Hepatocyte (in vitro differentiated cells): ENCODE measurements around the gene BCLAF1. TPM values are rescaled to one million over a fixed set of nuclear protein-coding genes. Genes with fewer than 3 reads are reported as not detected.

Experiments
- DNase-seq: peaks from one replicate; pipeline ENCODE4 v3.0.0-alpha.2; 2016; ENCODE audit warnings: low spot score
- H2AFZ ChIP-seq: fragments of 200-600 bp; sonication (generic); 2 replicates; pipeline ENCODE4 v1.6.0; 2016; ENCODE audit warnings: antibody characterized with exemption, mild to moderate bottlenecking
- H3K27ac ChIP-seq: fragments of 200-600 bp; sonication (generic); 2 replicates; pipeline ENCODE4 v1.5.1; 2016; ENCODE audit warnings: mild to moderate bottlenecking
- H3K27me3 ChIP-seq: fragments of 200-600 bp; sonication (generic); 2 replicates; pipeline ENCODE4 v1.6.1; 2016
- H3K36me3 ChIP-seq: fragments of 200-600 bp; sonication (generic); replicated peaks from 2 replicates; pipeline ENCODE4 v1.5.1; 2016; ENCODE audit warnings: low read depth; ENCODE audit not compliant: insufficient read depth
- H3K4me1 ChIP-seq: fragments of 200-600 bp; sonication (generic); 2 replicates; pipeline ENCODE4 v1.5.1; 2016; ENCODE audit warnings: mild to moderate bottlenecking, moderate library complexity; ENCODE audit not compliant: insufficient read depth
- H3K4me2 ChIP-seq: fragments of 200-600 bp; sonication (generic); 2 replicates; pipeline ENCODE4 v1.6.0; 2016
- H3K4me3 ChIP-seq: fragments of 200-600 bp; sonication (generic); 2 replicates; pipeline ENCODE4 v1.5.1; 2016; ENCODE audit warnings: mild to moderate bottlenecking
- H3K79me2 ChIP-seq: fragments of 200-600 bp; sonication (generic); 2 replicates; pipeline ENCODE4 v1.6.0; 2017; ENCODE audit warnings: mild to moderate bottlenecking
- H3K9me2 ChIP-seq: fragments of 200-600 bp; sonication (generic); replicated peaks from 2 replicates; pipeline ENCODE4 v1.6.0; 2017; ENCODE audit warnings: mild to moderate bottlenecking; ENCODE audit not compliant: insufficient read depth
- H3K9me3 ChIP-seq: fragments of 200-600 bp; sonication (generic); 2 replicates; pipeline ENCODE4 v1.5.1; 2016; ENCODE audit warnings: low read depth, mild to moderate bottlenecking
- H4K20me1 ChIP-seq: fragments of 200-600 bp; sonication (generic); 2 replicates; pipeline ENCODE4 v1.6.0; 2016; ENCODE audit warnings: mild to moderate bottlenecking; ENCODE audit not compliant: insufficient read depth, poor library complexity, severe bottlenecking
- EZH2 ChIP-seq: fragments of 200-600 bp; sonication (generic); IDR thresholded peaks from 2 replicates; pipeline ENCODE4 v1.6.1; 2016; ENCODE audit warnings: antibody characterized with exemption, mild to moderate bottlenecking, borderline replicate concordance
- EZH2phosphoT487 ChIP-seq: fragments of 200-600 bp; sonication (generic); IDR thresholded peaks from one replicate; pipeline ENCODE4 v1.6.1; 2018; ENCODE audit warnings: antibody characterized with exemption, mild to moderate bottlenecking, low read depth, moderate library complexity; ENCODE audit not compliant: unreplicated experiment, severe bottlenecking
- WGBS: methylation state at CpG from one replicate; pipeline ENCODE4 v1.1.6; 2016; ENCODE audit warnings: low lambda C conversion rate; ENCODE audit errors: missing lambda C conversion rate; 5-methylcytosine and 5-hydroxymethylcytosine counted together
- polyA plus RNA-seq: library from polyadenylated mRNA; unstranded; fragments of >200 nt; fragmentation: Nextera tagmentation; extraction: Ambion mirVana; gene quantifications from 2 replicates; pipeline ENCODE4 v1.2.1, GENCODE V29; 2016
- total RNA-seq: library from RNA; depleted of rRNA; stranded (reverse); fragments of >200 nt; gene quantifications from 2 replicates; pipeline ENCODE4 v1.2.3, GENCODE V29; 2014
- TF ChIP-seq, protein P1 (sequence below): fragments of 200-600 bp; sonication (generic); IDR thresholded peaks from 2 replicates; pipeline ENCODE4 v1.5.1; 2016; ENCODE audit warnings: antibody characterized with exemption, mild to moderate bottlenecking; ENCODE audit not compliant: poor library complexity

BCLAF1 gene
- total and polyA plus RNA-seq, 2 experiments from 2014 or later = 58.2 to 154 TPM

DNA sequence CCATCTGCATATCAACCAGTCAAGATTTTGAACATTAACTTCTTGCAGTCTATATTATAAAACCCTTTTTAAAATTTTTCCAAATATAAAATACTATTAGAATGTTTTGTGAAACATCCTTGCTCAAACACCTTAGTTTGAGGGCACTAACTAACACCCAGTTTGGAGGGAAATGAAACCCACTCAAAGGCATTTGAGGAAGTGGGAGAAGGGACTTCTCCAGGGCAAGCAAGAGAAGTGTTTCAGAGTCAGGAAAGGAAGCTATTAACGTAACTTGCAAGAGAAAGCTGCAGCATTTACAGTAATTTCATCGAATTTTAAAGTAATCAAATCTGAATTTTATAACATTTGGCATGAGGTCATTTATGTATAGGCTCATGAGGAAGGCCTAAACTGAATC, 60.8 kb downstream of the BCLAF1 start:
- no peaks in the 10 kb centered on the region for H3K79me2 ChIP-seq
- DNase-seq = no peak
- 85% methylated on average over 2 of the region's 2 CpGs for WGBS
- no peaks in the 10 kb centered on the region for H3K9me3 ChIP-seq
- H3K36me3 ChIP-seq = no peaks in the 10 kb centered on the region
- no peaks in the 10 kb centered on the region for H4K20me1 ChIP-seq
- peaks cover 21% of the 10 kb centered on the region for H3K4me1 ChIP-seq
- no peak overlapping the region for H3K27ac ChIP-seq
- H3K9me2 ChIP-seq = no peaks in the 10 kb centered on the region
- H3K4me3 ChIP-seq = no peak overlapping the region
- TF ChIP-seq EZH2phosphoT487 (no peak), EZH2 (no peak)
- TF ChIP-seq, protein P1, sequence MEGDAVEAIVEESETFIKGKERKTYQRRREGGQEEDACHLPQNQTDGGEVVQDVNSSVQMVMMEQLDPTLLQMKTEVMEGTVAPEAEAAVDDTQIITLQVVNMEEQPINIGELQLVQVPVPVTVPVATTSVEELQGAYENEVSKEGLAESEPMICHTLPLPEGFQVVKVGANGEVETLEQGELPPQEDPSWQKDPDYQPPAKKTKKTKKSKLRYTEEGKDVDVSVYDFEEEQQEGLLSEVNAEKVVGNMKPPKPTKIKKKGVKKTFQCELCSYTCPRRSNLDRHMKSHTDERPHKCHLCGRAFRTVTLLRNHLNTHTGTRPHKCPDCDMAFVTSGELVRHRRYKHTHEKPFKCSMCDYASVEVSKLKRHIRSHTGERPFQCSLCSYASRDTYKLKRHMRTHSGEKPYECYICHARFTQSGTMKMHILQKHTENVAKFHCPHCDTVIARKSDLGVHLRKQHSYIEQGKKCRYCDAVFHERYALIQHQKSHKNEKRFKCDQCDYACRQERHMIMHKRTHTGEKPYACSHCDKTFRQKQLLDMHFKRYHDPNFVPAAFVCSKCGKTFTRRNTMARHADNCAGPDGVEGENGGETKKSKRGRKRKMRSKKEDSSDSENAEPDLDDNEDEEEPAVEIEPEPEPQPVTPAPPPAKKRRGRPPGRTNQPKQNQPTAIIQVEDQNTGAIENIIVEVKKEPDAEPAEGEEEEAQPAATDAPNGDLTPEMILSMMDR = no peak
- H3K27me3 ChIP-seq = no peaks in the 10 kb centered on the region
- no peak overlapping the region for H2AFZ ChIP-seq
- H3K4me2 ChIP-seq = no peak overlapping the region

DNA sequence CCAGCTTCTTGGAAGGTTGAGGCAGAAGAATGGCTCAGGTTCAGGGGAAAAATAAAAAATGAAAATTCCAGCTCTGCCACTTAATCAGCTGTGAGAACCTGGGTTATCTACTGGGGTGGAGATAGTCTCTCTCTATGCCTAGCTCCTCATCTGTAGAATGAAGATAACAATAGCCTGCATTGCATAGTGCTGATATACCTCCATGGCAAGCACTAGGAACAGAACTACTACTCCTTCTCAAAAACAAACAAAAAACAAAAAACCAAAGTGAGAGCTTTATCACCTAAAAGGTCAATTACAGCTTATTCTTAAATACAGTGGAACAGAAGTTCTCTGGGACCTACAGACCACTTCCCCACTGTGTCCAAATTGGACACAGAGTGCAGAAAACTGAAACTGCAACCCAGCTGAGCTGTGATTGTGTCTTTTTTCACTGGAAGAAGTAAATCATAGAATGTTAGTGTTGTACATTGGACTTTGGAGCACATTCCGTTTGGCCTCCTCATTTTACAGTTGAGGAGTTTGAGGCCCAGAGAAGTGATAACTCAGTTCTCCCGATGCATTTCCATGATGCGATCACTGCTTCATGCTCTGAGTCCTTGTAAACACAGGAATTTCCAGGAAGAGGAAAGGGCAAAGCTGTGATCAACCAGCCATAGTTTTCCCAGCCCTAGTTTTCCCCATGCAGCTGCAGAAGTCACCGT, 62.8 kb downstream of the BCLAF1 start:
- H3K9me2 ChIP-seq = no peaks in the 10 kb centered on the region
- DNase-seq = peak; percentile 67
- WGBS = 65% methylated on average over 4 of the region's 4 CpGs
- H3K4me2 ChIP-seq = peak overlapping the region; percentile 73
- no peaks in the 10 kb centered on the region for H3K9me3 ChIP-seq
- no peaks in the 10 kb centered on the region for H3K27me3 ChIP-seq
- TF ChIP-seq EZH2 (no peak), EZH2phosphoT487 (no peak)
- TF ChIP-seq, protein P1 = no peak
- H3K4me1 ChIP-seq = peaks cover 21% of the 10 kb centered on the region
- peak overlapping the region; percentile 68 for H2AFZ ChIP-seq
- H3K79me2 ChIP-seq = no peaks in the 10 kb centered on the region
- H3K27ac ChIP-seq = peak overlapping the region; percentile 86
- H4K20me1 ChIP-seq = no peaks in the 10 kb centered on the region
- no peaks in the 10 kb centered on the region for H3K36me3 ChIP-seq
- H3K4me3 ChIP-seq = no peak overlapping the region

DNA sequence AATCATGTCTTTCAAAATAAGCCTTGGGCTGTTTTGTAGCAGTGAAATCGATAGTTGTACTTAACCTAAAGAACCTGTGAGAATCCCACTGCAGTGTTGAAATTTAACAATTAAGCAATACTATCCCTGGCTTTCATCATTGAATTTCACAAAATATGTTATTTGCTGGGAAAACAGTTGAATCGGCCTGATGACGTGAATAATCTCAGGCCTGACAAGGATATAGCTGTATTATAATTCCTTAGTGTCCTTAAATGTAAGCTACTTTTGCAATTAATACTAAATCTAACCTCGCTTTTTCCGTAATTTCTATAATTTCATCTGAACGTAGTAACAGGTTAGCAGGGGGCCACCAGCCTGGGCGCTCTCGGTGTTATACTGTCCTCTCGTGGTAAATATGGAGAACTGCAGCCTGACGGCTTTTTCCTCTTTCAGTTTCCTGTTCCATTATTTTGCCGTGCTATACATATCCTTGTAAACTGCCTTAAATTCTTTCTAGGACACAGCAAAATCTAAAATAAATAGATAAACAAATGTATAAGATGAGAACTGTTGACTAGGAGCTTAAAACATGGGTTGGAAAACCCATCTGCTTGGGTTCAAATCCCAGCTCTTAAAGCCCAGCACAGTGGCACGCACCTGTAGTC, 63.5 kb downstream of the BCLAF1 start:
- WGBS = 26% methylated on average over 12 of the region's 12 CpGs
- peak; percentile 65 for DNase-seq
- H3K36me3 ChIP-seq = no peaks in the 10 kb centered on the region
- no peaks in the 10 kb centered on the region for H3K27me3 ChIP-seq
- H3K4me3 ChIP-seq = no peak overlapping the region
- peak overlapping the region; percentile 73 for H3K4me2 ChIP-seq
- no peaks in the 10 kb centered on the region for H3K9me3 ChIP-seq
- TF ChIP-seq, protein P1 = peak; percentile 99
- TF ChIP-seq EZH2 = no peak
- H3K9me2 ChIP-seq = no peaks in the 10 kb centered on the region
- no peaks in the 10 kb centered on the region for H4K20me1 ChIP-seq
- H3K79me2 ChIP-seq = no peaks in the 10 kb centered on the region
- peak overlapping the region; percentile 86 for H3K27ac ChIP-seq
- peaks cover 21% of the 10 kb centered on the region for H3K4me1 ChIP-seq
- H2AFZ ChIP-seq = peak overlapping the region; percentile 68
